GM06990 (cell line): ENCODE measurements around the gene TMEM37.

Experiments used
- DNase-seq: peaks from one replicate; pipeline ENCODE4 v3.0.0-alpha.2; 2011; ENCODE audit not compliant: insufficient read length; ENCODE audit errors: extremely low read depth
- H3K27me3 ChIP-seq: replicated peaks from 2 replicates; pipeline ENCODE4 v1.6.0; 2011; ENCODE audit warnings: low read length; ENCODE audit not compliant: control insufficient read depth, insufficient read depth
- H3K36me3 ChIP-seq: 2 replicates; pipeline ENCODE4 v1.5.1; 2011; ENCODE audit warnings: low read length; ENCODE audit not compliant: control insufficient read depth, insufficient read depth
- H3K4me3 ChIP-seq: replicated peaks from 2 replicates; pipeline ENCODE4 v1.5.1; 2011; ENCODE audit warnings: low read depth, mild to moderate bottlenecking, control low read depth, low read length
- TF ChIP-seq, protein P1 (sequence below): IDR thresholded peaks from 2 replicates; pipeline ENCODE4 v1.5.1; 2011; ENCODE audit warnings: low read length, control low read depth, mild to moderate bottlenecking, inconsistent platforms; ENCODE audit not compliant: insufficient read depth, poor library complexity, severe bottlenecking

Gene TMEM37

DNA sequence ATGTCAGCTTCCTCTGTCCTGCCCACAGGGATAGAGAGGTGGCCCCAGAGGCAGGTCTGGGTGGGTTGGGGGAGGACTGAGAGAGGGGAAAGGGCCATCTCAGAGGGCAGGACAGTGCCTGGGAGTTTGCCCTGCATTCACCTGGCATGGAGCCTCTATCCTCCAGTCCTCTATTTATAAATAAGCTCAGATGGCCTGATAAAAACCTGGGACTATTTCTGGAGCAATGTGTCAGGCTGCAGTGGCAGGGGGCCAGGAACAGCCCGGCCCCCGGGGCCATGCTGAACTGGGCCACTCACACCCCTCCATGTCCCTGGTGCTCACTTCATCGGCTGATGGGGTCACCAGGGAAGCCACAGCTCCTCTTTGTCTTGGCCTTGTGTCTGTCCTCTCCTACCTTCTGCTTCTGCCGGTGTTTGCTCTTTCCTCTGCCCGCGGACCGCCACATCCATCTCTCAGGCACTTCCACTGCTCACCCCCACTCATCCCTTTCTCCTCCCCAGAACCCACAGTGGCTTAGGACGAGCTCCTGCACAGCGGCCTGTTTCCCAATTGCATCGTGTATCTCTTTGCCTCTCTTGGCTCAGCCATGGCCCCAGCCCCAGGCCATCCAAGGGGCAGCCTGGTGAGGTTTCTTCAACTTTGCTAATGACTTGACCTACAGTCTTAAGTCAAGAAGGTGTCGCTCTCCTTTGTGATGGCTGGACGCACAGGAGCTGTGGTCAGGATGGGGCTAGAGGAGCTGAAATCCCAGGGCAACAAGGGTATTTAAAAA lies 53.9 kb downstream of the TMEM37 start:
- DNase-seq = no peak
- TF ChIP-seq, protein P1, sequence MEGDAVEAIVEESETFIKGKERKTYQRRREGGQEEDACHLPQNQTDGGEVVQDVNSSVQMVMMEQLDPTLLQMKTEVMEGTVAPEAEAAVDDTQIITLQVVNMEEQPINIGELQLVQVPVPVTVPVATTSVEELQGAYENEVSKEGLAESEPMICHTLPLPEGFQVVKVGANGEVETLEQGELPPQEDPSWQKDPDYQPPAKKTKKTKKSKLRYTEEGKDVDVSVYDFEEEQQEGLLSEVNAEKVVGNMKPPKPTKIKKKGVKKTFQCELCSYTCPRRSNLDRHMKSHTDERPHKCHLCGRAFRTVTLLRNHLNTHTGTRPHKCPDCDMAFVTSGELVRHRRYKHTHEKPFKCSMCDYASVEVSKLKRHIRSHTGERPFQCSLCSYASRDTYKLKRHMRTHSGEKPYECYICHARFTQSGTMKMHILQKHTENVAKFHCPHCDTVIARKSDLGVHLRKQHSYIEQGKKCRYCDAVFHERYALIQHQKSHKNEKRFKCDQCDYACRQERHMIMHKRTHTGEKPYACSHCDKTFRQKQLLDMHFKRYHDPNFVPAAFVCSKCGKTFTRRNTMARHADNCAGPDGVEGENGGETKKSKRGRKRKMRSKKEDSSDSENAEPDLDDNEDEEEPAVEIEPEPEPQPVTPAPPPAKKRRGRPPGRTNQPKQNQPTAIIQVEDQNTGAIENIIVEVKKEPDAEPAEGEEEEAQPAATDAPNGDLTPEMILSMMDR = no peak
- Histone ChIP-seq H3K36me3 (no peaks in the 10 kb centered on the region), H3K4me3 (no peak overlapping the region), H3K27me3 (no peaks in the 10 kb centered on the region; the same call in 1 of the 2 replicates)

DNA sequence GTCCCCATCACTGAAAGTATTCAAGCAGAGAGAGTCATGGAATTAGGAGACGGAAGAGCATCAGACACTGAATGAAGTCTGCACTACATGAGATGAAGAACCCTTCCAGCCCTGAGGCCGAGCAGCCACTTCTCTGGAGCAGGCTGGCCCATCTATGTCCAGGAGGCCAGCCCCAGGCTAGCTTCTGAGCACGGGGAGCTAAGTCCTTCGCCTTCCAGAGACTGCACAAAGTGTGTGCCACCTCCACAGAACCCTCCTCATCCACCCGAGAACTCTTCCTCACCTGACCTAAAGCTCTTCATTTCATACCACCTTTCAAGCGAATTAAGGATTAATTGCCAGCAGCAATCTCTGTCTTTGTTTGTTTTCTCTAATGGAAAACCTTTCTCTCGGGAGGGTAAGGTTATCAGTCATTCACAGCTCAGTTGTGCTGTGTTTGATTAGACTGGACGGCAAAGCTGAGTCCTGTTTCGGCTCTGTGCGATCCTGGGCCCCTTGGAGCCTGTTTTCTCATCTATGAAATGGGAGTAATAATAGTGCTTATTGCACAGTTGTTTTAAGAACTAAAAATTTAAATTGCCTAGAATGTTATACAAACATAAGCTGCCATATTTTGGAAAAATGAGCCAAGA lies 54.7 kb downstream of the TMEM37 start:
- TF ChIP-seq, protein P1 = no peak
- Histone ChIP-seq H3K4me3 (no peak overlapping the region), H3K36me3 (no peaks in the 10 kb centered on the region)

DNA sequence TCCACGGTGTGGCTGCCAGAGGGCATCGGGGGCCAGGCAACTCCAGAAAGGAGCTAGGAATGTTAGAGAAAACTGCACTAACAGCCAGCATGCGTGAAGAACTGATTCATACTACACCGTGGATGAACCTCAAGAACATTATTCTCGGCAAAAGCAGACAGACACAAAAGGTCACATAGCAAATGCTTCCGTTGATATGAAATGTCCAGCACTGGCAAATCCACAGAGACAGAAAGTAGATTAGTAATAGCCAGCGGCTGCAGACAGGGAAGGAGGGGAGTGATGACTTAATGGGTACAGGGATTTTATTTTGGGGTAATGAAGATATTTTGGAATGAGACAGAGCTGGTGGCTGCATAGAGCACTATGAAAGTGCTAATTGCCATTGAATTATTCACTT lies 55.2 kb downstream of the TMEM37 start:
- H3K36me3 ChIP-seq = no peaks in the 10 kb centered on the region
- no peak overlapping the region for H3K4me3 ChIP-seq
- no peak for DNase-seq
- TF ChIP-seq, protein P1 = no peak
- H3K27me3 ChIP-seq = no peaks in the 10 kb centered on the region; the same call in 1 of the 2 replicates

More for the DNA sequence above, 54.7 kb downstream of the TMEM37 start:
- no peak for DNase-seq
- H3K27me3 ChIP-seq = no peaks in the 10 kb centered on the region; the same call in 1 of the 2 replicates

DNA sequence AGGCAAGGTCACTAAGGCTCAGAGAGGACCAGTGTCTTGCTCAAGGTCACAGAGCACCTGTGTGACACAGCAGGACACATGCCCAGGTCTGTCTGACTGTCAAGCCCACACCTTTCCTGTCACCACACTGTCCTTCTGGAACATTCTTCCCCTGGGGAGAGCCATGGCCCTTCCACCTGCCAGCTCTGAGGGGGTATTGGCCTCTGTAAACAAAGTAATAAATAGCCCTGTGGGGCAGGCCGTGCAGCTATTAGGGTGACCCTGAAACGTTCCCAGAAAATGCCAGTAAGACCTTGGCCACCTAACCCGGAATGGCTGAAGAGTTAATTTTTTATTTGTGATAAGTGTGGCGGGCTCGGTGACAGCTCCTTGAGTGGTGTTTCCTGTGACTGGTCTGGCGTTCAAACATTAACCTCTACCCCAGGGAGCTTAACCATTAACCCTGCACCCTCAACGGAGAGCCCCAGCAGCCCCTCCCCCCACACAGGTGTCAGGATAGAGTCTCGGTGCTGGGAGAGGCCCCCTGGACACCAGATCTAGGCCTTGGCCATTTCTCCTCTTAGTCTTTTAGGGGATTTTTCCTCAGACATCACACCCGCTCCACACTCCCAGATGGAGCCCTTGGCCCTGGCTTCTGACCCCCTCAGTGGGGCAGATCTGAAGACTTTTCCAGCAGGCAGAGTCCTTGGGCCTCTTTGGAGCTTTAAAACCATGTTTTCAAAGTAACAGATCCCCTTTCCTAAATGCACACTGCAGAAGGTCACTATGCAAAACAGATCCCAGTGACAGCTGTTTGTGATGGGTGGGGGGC lies 56.0 kb downstream of the TMEM37 start:
- no peak for DNase-seq
- H3K27me3 ChIP-seq = no peaks in the 10 kb centered on the region; the same call in 1 of the 2 replicates
- no peaks in the 10 kb centered on the region for H3K36me3 ChIP-seq
- no peak overlapping the region for H3K4me3 ChIP-seq
- TF ChIP-seq, protein P1 = no peak
